HL-60 (cell line): ENCODE data around the gene AIG1.

Experiments used
- DNase-seq, 2 experiments: peaks; one replicate each; pipeline ENCODE4 v3.0.0-alpha.2; 2010 to 2020; ENCODE audit warnings: low read depth in 1 of 2, low spot score in 1 of 2
- H3K27ac ChIP-seq: fragments of 250-450 bp; sonication (Bioruptor Pico); replicated peaks from 2 replicates; pipeline ENCODE4 v1.5.1; 2020; ENCODE audit warnings: mild to moderate bottlenecking, moderate library complexity
- H3K27me3 ChIP-seq: fragments of 250-450 bp; sonication (Bioruptor Pico); 2 replicates; pipeline ENCODE4 v1.5.1; 2021; ENCODE audit warnings: mild to moderate bottlenecking, moderate library complexity; ENCODE audit not compliant: insufficient read depth, poor library complexity, severe bottlenecking
- H3K4me3 ChIP-seq: replicated peaks from 2 replicates; pipeline ENCODE4 v1.5.1; 2011; ENCODE audit warnings: mild to moderate bottlenecking, control low read depth, low read length; ENCODE audit not compliant: insufficient read depth
- GABPA ChIP-seq: IDR thresholded peaks from 2 replicates; pipeline ENCODE4 v1.6.1; 2012; ENCODE audit warnings: low read depth
- POLR2AphosphoS5 ChIP-seq: IDR thresholded peaks from 2 replicates; pipeline ENCODE4 v1.6.1; 2012; ENCODE audit warnings: low read depth
- SPI1 ChIP-seq: IDR thresholded peaks from 2 replicates; pipeline ENCODE4 v1.6.1; 2012; ENCODE audit warnings: low read depth, mild to moderate bottlenecking, borderline replicate concordance
- TF ChIP-seq, protein P1 (sequence below): IDR thresholded peaks from 2 replicates; pipeline ENCODE4 v1.6.1; 2012; ENCODE audit warnings: low read depth; ENCODE audit not compliant: insufficient replicate concordance
- TF ChIP-seq, protein P2 (sequence below): IDR thresholded peaks from one replicate; pipeline ENCODE4 v1.5.1; 2011; ENCODE audit warnings: low read length, control low read depth, inconsistent platforms; ENCODE audit not compliant: insufficient read depth

AIG1 gene

DNA sequence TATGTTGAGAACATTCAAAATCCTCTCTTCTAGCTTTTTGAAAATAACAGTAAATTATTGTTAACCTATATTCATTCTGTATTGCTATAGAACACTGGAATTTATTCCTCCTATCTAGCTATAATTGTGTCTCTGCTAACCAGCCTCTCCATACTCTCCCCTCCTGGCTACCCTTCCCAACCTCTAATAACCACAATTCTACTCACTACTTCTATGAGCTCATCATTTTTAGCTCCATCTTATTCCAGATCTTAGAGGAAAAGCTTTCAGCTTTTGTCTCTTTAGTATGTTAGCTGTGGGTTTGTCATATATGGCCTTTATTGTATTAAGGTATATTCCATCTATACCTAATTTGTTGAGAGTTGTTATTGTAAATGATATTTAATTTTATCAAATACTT, 108.8 kb downstream of the AIG1 start:
- H3K27me3 ChIP-seq: no peaks in the 10 kb centered on the region

DNA sequence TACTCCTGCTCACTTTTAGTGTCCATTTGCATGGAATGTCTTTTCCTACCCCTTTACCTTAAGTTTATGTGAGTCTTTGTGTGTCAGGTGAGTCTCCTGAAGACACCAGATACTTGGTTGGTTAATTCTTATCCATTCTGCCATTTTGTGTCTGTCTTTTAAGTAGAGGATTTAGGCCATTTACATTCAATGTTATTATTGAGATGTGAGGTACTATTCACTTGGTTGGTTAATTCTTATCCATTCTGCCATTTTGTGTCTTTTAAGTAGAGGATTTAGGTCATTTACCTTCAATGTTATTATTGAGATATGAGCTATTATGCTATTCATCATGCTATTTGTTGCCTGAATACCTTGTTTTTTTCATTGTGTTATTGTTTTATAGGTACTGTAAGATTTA, 113.8 kb downstream of the AIG1 start:
- Histone ChIP-seq H3K4me3 (no peak overlapping the region), H3K27me3 (no peaks in the 10 kb centered on the region), H3K27ac (no peak overlapping the region)
- no peak for TF ChIP-seq GABPA
- TF ChIP-seq, protein P1, sequence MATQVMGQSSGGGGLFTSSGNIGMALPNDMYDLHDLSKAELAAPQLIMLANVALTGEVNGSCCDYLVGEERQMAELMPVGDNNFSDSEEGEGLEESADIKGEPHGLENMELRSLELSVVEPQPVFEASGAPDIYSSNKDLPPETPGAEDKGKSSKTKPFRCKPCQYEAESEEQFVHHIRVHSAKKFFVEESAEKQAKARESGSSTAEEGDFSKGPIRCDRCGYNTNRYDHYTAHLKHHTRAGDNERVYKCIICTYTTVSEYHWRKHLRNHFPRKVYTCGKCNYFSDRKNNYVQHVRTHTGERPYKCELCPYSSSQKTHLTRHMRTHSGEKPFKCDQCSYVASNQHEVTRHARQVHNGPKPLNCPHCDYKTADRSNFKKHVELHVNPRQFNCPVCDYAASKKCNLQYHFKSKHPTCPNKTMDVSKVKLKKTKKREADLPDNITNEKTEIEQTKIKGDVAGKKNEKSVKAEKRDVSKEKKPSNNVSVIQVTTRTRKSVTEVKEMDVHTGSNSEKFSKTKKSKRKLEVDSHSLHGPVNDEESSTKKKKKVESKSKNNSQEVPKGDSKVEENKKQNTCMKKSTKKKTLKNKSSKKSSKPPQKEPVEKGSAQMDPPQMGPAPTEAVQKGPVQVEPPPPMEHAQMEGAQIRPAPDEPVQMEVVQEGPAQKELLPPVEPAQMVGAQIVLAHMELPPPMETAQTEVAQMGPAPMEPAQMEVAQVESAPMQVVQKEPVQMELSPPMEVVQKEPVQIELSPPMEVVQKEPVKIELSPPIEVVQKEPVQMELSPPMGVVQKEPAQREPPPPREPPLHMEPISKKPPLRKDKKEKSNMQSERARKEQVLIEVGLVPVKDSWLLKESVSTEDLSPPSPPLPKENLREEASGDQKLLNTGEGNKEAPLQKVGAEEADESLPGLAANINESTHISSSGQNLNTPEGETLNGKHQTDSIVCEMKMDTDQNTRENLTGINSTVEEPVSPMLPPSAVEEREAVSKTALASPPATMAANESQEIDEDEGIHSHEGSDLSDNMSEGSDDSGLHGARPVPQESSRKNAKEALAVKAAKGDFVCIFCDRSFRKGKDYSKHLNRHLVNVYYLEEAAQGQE: no peak
- TF ChIP-seq POLR2AphosphoS5: no peak
- TF ChIP-seq SPI1: no peak
- TF ChIP-seq, protein P2, sequence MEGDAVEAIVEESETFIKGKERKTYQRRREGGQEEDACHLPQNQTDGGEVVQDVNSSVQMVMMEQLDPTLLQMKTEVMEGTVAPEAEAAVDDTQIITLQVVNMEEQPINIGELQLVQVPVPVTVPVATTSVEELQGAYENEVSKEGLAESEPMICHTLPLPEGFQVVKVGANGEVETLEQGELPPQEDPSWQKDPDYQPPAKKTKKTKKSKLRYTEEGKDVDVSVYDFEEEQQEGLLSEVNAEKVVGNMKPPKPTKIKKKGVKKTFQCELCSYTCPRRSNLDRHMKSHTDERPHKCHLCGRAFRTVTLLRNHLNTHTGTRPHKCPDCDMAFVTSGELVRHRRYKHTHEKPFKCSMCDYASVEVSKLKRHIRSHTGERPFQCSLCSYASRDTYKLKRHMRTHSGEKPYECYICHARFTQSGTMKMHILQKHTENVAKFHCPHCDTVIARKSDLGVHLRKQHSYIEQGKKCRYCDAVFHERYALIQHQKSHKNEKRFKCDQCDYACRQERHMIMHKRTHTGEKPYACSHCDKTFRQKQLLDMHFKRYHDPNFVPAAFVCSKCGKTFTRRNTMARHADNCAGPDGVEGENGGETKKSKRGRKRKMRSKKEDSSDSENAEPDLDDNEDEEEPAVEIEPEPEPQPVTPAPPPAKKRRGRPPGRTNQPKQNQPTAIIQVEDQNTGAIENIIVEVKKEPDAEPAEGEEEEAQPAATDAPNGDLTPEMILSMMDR: no peak
- DNase-seq: no peak

More for the DNA sequence above, 108.8 kb downstream of the AIG1 start:
- no peak for TF ChIP-seq SPI1
- no peak for TF ChIP-seq GABPA
- no peak for TF ChIP-seq POLR2AphosphoS5
- TF ChIP-seq, protein P1: no peak
- TF ChIP-seq, protein P2: no peak
- DNase-seq: no peak
- no peak overlapping the region for H3K27ac ChIP-seq
- no peak overlapping the region for H3K4me3 ChIP-seq

DNA sequence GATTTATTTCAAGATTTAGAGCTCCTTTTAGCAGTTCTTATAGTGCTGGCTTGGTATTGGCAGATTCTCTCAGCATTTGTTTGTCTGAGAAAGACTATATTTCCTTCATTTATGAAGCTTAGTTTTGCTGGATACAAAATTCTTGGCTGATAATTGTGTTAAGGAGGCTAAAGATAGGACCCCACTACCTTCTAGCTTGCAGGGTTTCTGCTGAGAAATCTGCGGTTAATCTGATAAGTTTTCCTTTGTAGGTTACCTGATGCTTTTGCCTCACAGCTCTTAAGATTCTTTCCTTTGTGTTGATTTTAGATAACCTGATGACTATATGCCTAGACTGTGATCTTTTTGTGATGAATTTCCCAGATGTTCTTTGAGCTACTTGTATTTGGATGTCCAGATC, 114.3 kb downstream of the AIG1 start:
- H3K4me3 ChIP-seq: no peak overlapping the region
- no peak overlapping the region for H3K27ac ChIP-seq
- TF ChIP-seq POLR2AphosphoS5: no peak
- TF ChIP-seq, protein P1: no peak
- TF ChIP-seq GABPA: no peak
- TF ChIP-seq, protein P2: no peak
- H3K27me3 ChIP-seq: no peaks in the 10 kb centered on the region
- DNase-seq: no peak
